ENCODE measurements around the gene POU2F1.

POU2F1 gene

GRCh38 chr1:167431261-167431908, 210.7 kb downstream of the POU2F1 start:
- Histone ChIP-seq H3K9me3 (ENCODE audit: severe bottlenecking) (no peaks in the 10 kb centered on the region), H3K36me3 (no peaks in the 10 kb centered on the region), H3K27me3 (ENCODE audit: insufficient read depth, low read depth, severe bottlenecking) (no peaks in the 10 kb centered on the region), H3K27ac (peak overlapping the region; percentile 11), H3K4me3 (ENCODE audit: low read depth, low read length) (no peak overlapping the region)
- peak; percentile 20 for DNase-seq
- TF ChIP-seq CTCF (IDR thresholded peaks at IDR 0.05; ENCODE audit: low read depth, low read length), result no peak

- no peak overlapping the region for H3K27ac ChIP-seq
- no peaks in the 10 kb centered on the region for H3K36me3 ChIP-seq
- H3K27me3 ChIP-seq (ENCODE audit: insufficient read depth, low read depth, severe bottlenecking), result no peaks in the 10 kb centered on the region
- no peaks in the 10 kb centered on the region for H3K9me3 ChIP-seq (ENCODE audit: severe bottlenecking)
- no peak overlapping the region for H3K4me3 ChIP-seq (ENCODE audit: low read depth, low read length)
- TF ChIP-seq CTCF (IDR thresholded peaks at IDR 0.05; ENCODE audit: low read depth, low read length), result no peak
- no peak for DNase-seq
Measured at GRCh38 chr1:167431909-167432650, 211.4 kb downstream of the POU2F1 start.

GRCh38 chr1:167432780-167433179, 212.1 kb downstream of the POU2F1 start:
- H3K27me3 ChIP-seq (ENCODE audit: insufficient read depth, low read depth, severe bottlenecking), result no peaks in the 10 kb centered on the region
- H3K9me3 ChIP-seq (ENCODE audit: severe bottlenecking), result no peaks in the 10 kb centered on the region
- H3K27ac ChIP-seq, result no peak overlapping the region
- no peak for DNase-seq
- no peaks in the 10 kb centered on the region for H3K36me3 ChIP-seq
- H3K4me3 ChIP-seq (ENCODE audit: low read depth, low read length), result no peak overlapping the region
- TF ChIP-seq CTCF (IDR thresholded peaks at IDR 0.05; ENCODE audit: low read depth, low read length), result no peak

GRCh38 chr1:167433884-167434283, 213.2 kb downstream of the POU2F1 start:
- no peak overlapping the region for H3K27ac ChIP-seq
- H3K4me3 ChIP-seq (ENCODE audit: low read depth, low read length), result no peak overlapping the region
- no peaks in the 10 kb centered on the region for H3K27me3 ChIP-seq (ENCODE audit: insufficient read depth, low read depth, severe bottlenecking)
- no peak for DNase-seq
- no peaks in the 10 kb centered on the region for H3K9me3 ChIP-seq (ENCODE audit: severe bottlenecking)
- H3K36me3 ChIP-seq, result no peaks in the 10 kb centered on the region
- no peak for TF ChIP-seq CTCF (IDR thresholded peaks at IDR 0.05; ENCODE audit: low read depth, low read length)

- no peaks in the 10 kb centered on the region for H3K36me3 ChIP-seq
- no peaks in the 10 kb centered on the region for H3K9me3 ChIP-seq (ENCODE audit: severe bottlenecking)
- DNase-seq, result no peak
- no peak overlapping the region for H3K27ac ChIP-seq
- TF ChIP-seq CTCF (IDR thresholded peaks at IDR 0.05; ENCODE audit: low read depth, low read length), result no peak
- H3K27me3 ChIP-seq (ENCODE audit: insufficient read depth, low read depth, severe bottlenecking), result no peaks in the 10 kb centered on the region
- no peak overlapping the region for H3K4me3 ChIP-seq (ENCODE audit: low read depth, low read length)
Measured at GRCh38 chr1:167434306-167434705, 213.6 kb downstream of the POU2F1 start.

Data from WERI-Rb-1 (cell line).